Measurements from ENCODE around the gene ZNF48.

Gene ZNF48

GRCh38 chr16:30355954-30356308, 39.3 kb upstream of the ZNF48 start:
- no peaks in the 10 kb centered on the region for H3K9me3 Mint-ChIP-seq
- H3K36me3 Mint-ChIP-seq = peaks cover 64% of the 10 kb centered on the region
- peak overlapping the region; percentile 95 for H3K27ac Mint-ChIP-seq
- ATAC-seq = no peak
- peaks cover 59% of the 10 kb centered on the region for H3K4me1 Mint-ChIP-seq
- peak overlapping the region; percentile 90 for H3K4me3 Mint-ChIP-seq
- no peaks in the 10 kb centered on the region for H3K27me3 Mint-ChIP-seq

GRCh38 chr16:30356401-30357084, 38.7 kb upstream of the ZNF48 start:
- peaks cover 63% of the 10 kb centered on the region for H3K36me3 Mint-ChIP-seq
- no peak for ATAC-seq
- no peaks in the 10 kb centered on the region for H3K27me3 Mint-ChIP-seq
- peaks cover 53% of the 10 kb centered on the region for H3K4me1 Mint-ChIP-seq
- H3K4me3 Mint-ChIP-seq = peak overlapping the region; percentile 90
- peak overlapping the region; percentile 95 for H3K27ac Mint-ChIP-seq
- no peaks in the 10 kb centered on the region for H3K9me3 Mint-ChIP-seq

GRCh38 chr16:30357085-30357714, 38.0 kb upstream of the ZNF48 start:
- Mint-ChIP-seq H3K4me1 (peaks cover 46% of the 10 kb centered on the region), H3K36me3 (peaks cover 58% of the 10 kb centered on the region), H3K9me3 (no peaks in the 10 kb centered on the region), H3K4me3 (no peak overlapping the region), H3K27me3 (no peaks in the 10 kb centered on the region), H3K27ac (peak overlapping the region; percentile 95)
- no peak for ATAC-seq

GRCh38 chr16:30357715-30358576, 37.3 kb upstream of the ZNF48 start:
- no peak overlapping the region for H3K4me3 Mint-ChIP-seq
- H3K27ac Mint-ChIP-seq = peak overlapping the region; percentile 95
- H3K9me3 Mint-ChIP-seq = no peaks in the 10 kb centered on the region
- H3K27me3 Mint-ChIP-seq = no peaks in the 10 kb centered on the region
- H3K4me1 Mint-ChIP-seq = peaks cover 42% of the 10 kb centered on the region
- peaks cover 57% of the 10 kb centered on the region for H3K36me3 Mint-ChIP-seq
- no peak for ATAC-seq

- Mint-ChIP-seq H3K36me3 (peaks cover 57% of the 10 kb centered on the region), H3K4me3 (no peak overlapping the region), H3K27ac (no peak overlapping the region), H3K9me3 (no peaks in the 10 kb centered on the region), H3K4me1 (peaks cover 36% of the 10 kb centered on the region), H3K27me3 (no peaks in the 10 kb centered on the region)
- no peak for ATAC-seq
Observed at GRCh38 chr16:30358577-30358936, 36.7 kb upstream of the ZNF48 start.

- H3K27ac Mint-ChIP-seq = no peak overlapping the region
- H3K36me3 Mint-ChIP-seq = peaks cover 54% of the 10 kb centered on the region
- ATAC-seq = no peak
- no peaks in the 10 kb centered on the region for H3K9me3 Mint-ChIP-seq
- H3K4me1 Mint-ChIP-seq = peaks cover 29% of the 10 kb centered on the region
- H3K4me3 Mint-ChIP-seq = no peak overlapping the region
- H3K27me3 Mint-ChIP-seq = no peaks in the 10 kb centered on the region
Observed at GRCh38 chr16:30358990-30359870, 36.0 kb upstream of the ZNF48 start.

GRCh38 chr16:30359871-30360170, 35.4 kb upstream of the ZNF48 start:
- Mint-ChIP-seq H3K9me3 (no peaks in the 10 kb centered on the region), H3K4me3 (no peak overlapping the region), H3K36me3 (peaks cover 53% of the 10 kb centered on the region), H3K27me3 (no peaks in the 10 kb centered on the region), H3K4me1 (peaks cover 24% of the 10 kb centered on the region), H3K27ac (no peak overlapping the region)
- ATAC-seq = no peak

- ATAC-seq = no peak
- H3K36me3 Mint-ChIP-seq = peaks cover 61% of the 10 kb centered on the region
- peaks cover 18% of the 10 kb centered on the region for H3K4me1 Mint-ChIP-seq
- H3K9me3 Mint-ChIP-seq = no peaks in the 10 kb centered on the region
- H3K27me3 Mint-ChIP-seq = no peaks in the 10 kb centered on the region
- no peak overlapping the region for H3K4me3 Mint-ChIP-seq
- H3K27ac Mint-ChIP-seq = no peak overlapping the region
Observed at GRCh38 chr16:30361180-30361579, 34.0 kb upstream of the ZNF48 start.

GRCh38 chr16:30365200-30365599, 30.0 kb upstream of the ZNF48 start:
- Mint-ChIP-seq H3K27me3 (no peaks in the 10 kb centered on the region), H3K4me3 (no peak overlapping the region), H3K9me3 (no peaks in the 10 kb centered on the region), H3K36me3 (peaks cover 52% of the 10 kb centered on the region), H3K27ac (no peak overlapping the region), H3K4me1 (peaks cover 34% of the 10 kb centered on the region)
- ATAC-seq = no peak

GRCh38 chr16:30366511-30366910, 28.7 kb upstream of the ZNF48 start:
- H3K9me3 Mint-ChIP-seq = no peaks in the 10 kb centered on the region
- peaks cover 40% of the 10 kb centered on the region for H3K36me3 Mint-ChIP-seq
- ATAC-seq = no peak
- peaks cover 39% of the 10 kb centered on the region for H3K4me1 Mint-ChIP-seq
- H3K4me3 Mint-ChIP-seq = no peak overlapping the region
- no peaks in the 10 kb centered on the region for H3K27me3 Mint-ChIP-seq
- no peak overlapping the region for H3K27ac Mint-ChIP-seq

- H3K27me3 Mint-ChIP-seq = no peaks in the 10 kb centered on the region
- peak overlapping the region; percentile 79 for H3K4me3 Mint-ChIP-seq
- peaks cover 47% of the 10 kb centered on the region for H3K4me1 Mint-ChIP-seq
- H3K27ac Mint-ChIP-seq = peak overlapping the region; percentile 43
- no peak for ATAC-seq
- H3K9me3 Mint-ChIP-seq = no peaks in the 10 kb centered on the region
- peaks cover 36% of the 10 kb centered on the region for H3K36me3 Mint-ChIP-seq
Observed at GRCh38 chr16:30367349-30368009, 27.7 kb upstream of the ZNF48 start.

GRCh38 chr16:30368122-30368791, 27.0 kb upstream of the ZNF48 start:
- peaks cover 47% of the 10 kb centered on the region for H3K4me1 Mint-ChIP-seq
- no peak for ATAC-seq
- H3K4me3 Mint-ChIP-seq = peak overlapping the region; percentile 79

GRCh38 chr16:30368792-30369090, 26.5 kb upstream of the ZNF48 start:
- peaks cover 47% of the 10 kb centered on the region for H3K4me1 Mint-ChIP-seq
- ATAC-seq = no peak
- H3K9me3 Mint-ChIP-seq = no peaks in the 10 kb centered on the region
- H3K4me3 Mint-ChIP-seq = peak overlapping the region; percentile 79
- H3K27me3 Mint-ChIP-seq = no peaks in the 10 kb centered on the region
- peak overlapping the region; percentile 48 for H3K27ac Mint-ChIP-seq
- peaks cover 25% of the 10 kb centered on the region for H3K36me3 Mint-ChIP-seq

More at GRCh38 chr16:30368122-30368791, 27.0 kb upstream of the ZNF48 start:
- H3K27me3 Mint-ChIP-seq = no peaks in the 10 kb centered on the region
- peaks cover 30% of the 10 kb centered on the region for H3K36me3 Mint-ChIP-seq
- peak overlapping the region; percentile 48 for H3K27ac Mint-ChIP-seq
- no peaks in the 10 kb centered on the region for H3K9me3 Mint-ChIP-seq
